Aortic smooth muscle cell (primary cell): Measurements from ENCODE around the gene RIMOC1. TPM values are rescaled to one million over a fixed set of nuclear protein-coding genes. Genes with fewer than 3 reads are reported as not detected.

Source experiments
- total RNA-seq: library from RNA; depleted of rRNA; stranded (reverse); fragments of >200 nt; gene quantifications from 2 replicates; pipeline ENCODE4 v1.2.3, GENCODE V29; 2014

Gene RIMOC1, protein sequence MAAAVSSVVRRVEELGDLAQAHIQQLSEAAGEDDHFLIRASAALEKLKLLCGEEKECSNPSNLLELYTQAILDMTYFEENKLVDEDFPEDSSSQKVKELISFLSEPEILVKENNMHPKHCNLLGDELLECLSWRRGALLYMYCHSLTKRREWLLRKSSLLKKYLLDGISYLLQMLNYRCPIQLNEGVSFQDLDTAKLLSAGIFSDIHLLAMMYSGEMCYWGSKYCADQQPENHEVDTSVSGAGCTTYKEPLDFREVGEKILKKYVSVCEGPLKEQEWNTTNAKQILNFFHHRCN
- 15.3 and 19.3 TPM in 2 replicates for total RNA-seq

DNA sequence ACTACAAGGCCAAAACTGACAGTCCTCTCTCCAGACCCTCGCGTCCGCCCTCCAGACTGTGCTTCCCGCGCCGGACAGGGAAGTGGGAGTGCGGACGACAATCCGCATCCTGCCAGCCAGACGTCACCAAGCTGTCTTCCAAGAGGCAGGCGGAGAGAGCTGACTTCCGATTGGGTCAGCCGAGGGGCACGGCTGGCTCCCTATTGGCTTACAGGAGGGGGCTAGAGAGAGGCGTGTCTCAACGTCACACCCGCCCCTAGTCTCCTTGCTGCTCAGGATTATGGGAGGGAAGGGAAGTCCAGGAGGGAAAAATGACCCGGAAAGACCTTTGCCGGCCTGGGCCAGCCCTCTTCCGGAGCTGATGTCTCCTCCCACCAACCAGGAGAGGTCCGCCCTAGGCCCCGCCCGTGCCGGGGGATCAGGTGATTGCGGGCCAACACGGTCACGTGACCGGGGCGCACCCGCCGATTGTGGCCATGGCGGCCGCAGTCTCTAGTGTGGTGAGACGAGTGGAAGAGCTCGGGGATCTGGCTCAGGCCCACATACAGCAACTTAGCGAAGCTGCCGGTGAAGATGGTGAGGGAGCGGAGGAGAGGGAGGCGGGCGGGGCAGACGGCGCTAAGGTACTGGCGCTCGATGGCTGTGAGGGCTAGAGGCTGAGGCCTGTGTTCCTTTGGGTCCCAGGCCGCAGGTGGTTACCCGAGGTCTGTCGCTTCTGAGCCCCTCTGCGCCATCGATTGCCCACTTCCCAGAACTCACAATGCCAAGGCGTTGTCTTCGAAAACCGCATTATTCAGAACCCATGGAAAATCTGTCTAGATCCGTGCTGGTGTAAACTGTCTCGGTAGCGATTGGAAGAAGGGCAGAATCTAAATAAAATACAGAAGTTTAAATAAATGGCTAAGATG, at the start of gene RIMOC1:
Gene RIMOC1, plus strand, starts transcription at position 453 of the 908 bp plus-strand sequence. Its CDS starts 24 bp downstream, at position 477.

DNA sequence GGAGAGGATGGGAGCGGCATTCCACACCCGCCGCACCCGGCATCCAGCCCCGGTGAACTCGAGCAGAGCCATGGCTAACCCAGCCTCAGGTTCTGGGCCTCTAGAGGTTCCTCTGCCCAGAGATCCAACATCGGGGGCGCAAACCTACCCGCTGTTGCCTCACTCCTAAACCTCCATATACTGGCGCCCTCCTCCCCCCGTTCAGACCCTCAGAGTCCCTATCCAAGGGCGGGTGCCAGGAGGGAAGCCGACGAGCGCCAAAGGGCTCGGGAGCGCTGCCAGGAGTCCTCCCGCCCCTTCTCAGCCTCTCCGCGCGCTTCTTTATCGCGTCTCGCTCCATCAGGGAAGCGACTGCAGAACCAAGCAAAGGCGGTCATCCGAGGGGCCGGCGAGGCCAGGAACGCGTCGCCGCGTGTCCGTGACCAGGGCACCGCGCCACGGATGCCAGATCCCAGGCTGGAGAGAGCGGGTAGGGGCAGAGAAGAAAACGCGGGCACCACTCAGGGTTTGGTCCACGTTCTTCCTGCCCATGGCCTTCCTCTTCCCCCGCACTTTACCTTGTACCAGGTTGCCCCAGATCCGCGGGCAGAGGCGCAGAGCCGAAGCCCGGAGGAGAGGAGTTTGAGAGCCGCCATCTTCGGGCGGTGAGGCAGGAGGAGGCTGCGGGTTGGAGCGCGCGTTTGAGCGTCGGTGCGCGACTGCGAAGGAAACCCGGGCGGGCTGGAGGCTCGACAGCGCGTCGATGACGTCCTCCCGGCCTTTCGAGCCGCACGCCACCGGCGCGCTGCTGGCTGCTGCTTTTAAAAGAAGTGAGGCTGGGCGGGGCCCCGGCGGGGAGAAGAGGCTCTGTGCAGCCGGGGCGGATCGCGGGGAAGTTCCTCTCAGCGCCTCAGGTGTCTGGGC, 34.2 kb upstream of the RIMOC1 start, which contains the start of gene OXCT1:
Gene OXCT1, minus strand, starts transcription at position 702 of the 903 bp plus-strand sequence. Its CDS starts 67 bp downstream, at position 635.

DNA sequence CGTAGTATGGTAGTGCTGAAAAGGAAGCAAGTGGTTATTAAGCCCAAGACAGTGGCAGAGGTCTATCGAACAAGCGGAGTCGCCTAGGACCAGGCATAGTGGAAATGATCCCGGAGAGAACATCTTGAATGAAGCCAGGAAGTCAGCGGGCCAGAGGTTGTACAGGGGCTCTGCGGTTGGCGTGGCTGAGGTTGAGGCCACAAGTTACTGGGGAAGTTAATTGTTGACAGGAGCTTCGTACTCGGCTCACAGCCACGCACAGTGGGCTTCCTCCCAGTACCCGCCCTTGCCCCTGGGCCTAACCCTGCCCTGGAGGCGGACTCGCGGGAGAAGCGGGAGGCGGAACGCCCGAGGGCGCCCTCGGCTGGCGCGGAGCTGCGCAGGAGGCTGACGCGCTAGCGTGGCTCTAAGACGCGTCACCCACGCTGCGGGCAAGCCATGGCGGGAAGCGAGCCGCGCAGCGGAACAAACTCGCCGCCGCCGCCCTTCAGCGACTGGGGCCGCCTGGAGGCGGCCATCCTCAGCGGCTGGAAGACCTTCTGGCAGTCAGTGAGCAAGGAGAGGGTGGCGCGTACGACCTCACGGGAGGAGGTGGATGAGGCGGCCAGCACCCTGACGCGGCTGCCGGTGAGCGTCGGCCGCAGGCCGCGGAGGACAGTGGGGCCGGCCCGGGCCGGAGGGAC, 20.9 kb downstream of the RIMOC1 start, which contains the start of gene FBXO4:
Gene FBXO4, plus strand, starts transcription at position 410 of the 683 bp plus-strand sequence. Its CDS starts 29 bp downstream, at position 439.

Other genes starting within 250 kb of the RIMOC1 start
- gene OXCT1, start 33.9 kb upstream of the RIMOC1 start, total RNA-seq = 89.0 and 92.3 TPM in 2 replicates
- gene FBXO4, start 20.9 kb downstream of the RIMOC1 start, total RNA-seq = 12.0 and 13.1 TPM in 2 replicates